ENCODE results near the gene SLC25A25. TPM values are rescaled to one million over a fixed set of nuclear protein-coding genes. Genes with fewer than 3 reads are reported as not detected.

SLC25A25 gene
- total and polyA plus RNA-seq, 10 of the 15 experiments (the other 5 are each of a cell fraction or from before 2014, with no cell fraction given), result 0.04 to 17.1 (median 12.4) TPM; not detected in 1

DNA sequence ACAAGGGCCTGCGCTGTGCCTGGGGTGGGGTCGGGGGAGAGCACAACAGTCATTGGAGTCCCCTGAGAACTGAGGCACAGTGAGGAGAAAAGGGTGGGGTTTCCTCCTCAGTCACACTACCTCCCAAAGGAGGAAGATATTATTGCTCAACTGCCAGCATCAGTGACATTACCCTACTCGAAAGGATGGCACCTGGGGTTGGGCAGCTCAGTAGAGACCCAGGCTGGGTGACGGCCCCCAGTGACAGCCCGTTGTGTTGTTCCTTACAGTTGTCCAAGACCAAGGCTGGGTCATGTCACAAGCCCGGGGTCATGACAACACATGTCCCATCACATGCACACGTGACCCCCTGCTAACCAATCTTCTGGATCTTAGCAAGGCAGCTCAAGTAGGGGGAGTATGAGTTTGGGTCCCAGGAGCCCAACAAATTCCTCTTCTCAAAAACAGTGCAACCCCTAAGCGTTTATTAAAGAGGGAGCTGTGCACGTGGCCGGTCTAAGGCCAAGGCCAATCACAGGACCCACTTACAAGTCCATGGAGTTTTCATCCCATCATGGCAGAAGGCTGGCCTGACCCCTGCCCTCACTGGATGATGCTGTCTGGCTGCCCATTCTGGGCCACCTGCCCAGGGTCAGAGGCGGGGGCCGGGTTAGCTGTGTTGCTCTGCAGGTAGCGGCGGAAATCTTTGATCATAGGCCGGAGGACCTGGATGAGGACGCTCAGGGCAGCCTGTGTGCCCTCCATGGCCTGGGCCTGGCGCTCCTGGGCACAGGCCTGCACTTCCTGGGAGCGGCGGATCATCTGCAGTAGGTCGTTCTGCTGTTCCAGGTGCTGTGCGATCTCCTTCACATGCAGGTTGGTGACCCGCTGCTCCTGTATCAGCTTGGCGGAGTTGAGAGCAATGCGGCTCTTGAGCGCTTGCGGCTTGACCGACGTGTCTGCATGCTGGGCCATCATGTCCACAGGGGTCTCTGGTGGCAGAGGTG, 4.9 kb upstream of the SLC25A25 start (continued):
- TF ChIP-seq SREBF2 (IDR thresholded peaks at IDR 0.05; ENCODE audit: low read length), result no peak
- TF ChIP-seq, protein P1, sequence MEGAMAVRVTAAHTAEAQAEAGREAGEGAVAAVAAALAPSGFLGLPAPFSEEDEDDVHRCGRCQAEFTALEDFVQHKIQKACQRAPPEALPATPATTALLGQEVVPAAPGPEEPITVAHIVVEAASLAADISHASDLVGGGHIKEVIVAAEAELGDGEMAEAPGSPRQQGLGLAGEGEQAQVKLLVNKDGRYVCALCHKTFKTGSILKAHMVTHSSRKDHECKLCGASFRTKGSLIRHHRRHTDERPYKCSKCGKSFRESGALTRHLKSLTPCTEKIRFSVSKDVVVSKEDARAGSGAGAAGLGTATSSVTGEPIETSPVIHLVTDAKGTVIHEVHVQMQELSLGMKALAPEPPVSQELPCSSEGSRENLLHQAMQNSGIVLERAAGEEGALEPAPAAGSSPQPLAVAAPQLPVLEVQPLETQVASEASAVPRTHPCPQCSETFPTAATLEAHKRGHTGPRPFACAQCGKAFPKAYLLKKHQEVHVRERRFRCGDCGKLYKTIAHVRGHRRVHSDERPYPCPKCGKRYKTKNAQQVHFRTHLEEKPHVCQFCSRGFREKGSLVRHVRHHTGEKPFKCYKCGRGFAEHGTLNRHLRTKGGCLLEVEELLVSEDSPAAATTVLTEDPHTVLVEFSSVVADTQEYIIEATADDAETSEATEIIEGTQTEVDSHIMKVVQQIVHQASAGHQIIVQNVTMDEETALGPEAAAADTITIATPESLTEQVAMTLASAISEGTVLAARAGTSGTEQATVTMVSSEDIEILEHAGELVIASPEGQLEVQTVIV (IDR thresholded peaks at IDR 0.05; ENCODE audit: borderline replicate concordance, partially characterized antibody), result no peak
- no peak for TF ChIP-seq FOXK2 (IDR thresholded peaks at IDR 0.05)
- no peak for TF ChIP-seq RAD51 (IDR thresholded peaks at IDR 0.05)
- TF ChIP-seq, protein P2, sequence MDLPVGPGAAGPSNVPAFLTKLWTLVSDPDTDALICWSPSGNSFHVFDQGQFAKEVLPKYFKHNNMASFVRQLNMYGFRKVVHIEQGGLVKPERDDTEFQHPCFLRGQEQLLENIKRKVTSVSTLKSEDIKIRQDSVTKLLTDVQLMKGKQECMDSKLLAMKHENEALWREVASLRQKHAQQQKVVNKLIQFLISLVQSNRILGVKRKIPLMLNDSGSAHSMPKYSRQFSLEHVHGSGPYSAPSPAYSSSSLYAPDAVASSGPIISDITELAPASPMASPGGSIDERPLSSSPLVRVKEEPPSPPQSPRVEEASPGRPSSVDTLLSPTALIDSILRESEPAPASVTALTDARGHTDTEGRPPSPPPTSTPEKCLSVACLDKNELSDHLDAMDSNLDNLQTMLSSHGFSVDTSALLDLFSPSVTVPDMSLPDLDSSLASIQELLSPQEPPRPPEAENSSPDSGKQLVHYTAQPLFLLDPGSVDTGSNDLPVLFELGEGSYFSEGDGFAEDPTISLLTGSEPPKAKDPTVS (IDR thresholded peaks at IDR 0.05; ENCODE audit: low read depth, low read length), result no peak
- TF ChIP-seq, protein P3, sequence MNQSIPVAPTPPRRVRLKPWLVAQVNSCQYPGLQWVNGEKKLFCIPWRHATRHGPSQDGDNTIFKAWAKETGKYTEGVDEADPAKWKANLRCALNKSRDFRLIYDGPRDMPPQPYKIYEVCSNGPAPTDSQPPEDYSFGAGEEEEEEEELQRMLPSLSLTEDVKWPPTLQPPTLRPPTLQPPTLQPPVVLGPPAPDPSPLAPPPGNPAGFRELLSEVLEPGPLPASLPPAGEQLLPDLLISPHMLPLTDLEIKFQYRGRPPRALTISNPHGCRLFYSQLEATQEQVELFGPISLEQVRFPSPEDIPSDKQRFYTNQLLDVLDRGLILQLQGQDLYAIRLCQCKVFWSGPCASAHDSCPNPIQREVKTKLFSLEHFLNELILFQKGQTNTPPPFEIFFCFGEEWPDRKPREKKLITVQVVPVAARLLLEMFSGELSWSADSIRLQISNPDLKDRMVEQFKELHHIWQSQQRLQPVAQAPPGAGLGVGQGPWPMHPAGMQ (IDR thresholded peaks at IDR 0.05; ENCODE audit: borderline replicate concordance), result no peak
- no peak for TF ChIP-seq BACH1 (IDR thresholded peaks at IDR 0.05; ENCODE audit: borderline replicate concordance)
- TF ChIP-seq, protein P4, sequence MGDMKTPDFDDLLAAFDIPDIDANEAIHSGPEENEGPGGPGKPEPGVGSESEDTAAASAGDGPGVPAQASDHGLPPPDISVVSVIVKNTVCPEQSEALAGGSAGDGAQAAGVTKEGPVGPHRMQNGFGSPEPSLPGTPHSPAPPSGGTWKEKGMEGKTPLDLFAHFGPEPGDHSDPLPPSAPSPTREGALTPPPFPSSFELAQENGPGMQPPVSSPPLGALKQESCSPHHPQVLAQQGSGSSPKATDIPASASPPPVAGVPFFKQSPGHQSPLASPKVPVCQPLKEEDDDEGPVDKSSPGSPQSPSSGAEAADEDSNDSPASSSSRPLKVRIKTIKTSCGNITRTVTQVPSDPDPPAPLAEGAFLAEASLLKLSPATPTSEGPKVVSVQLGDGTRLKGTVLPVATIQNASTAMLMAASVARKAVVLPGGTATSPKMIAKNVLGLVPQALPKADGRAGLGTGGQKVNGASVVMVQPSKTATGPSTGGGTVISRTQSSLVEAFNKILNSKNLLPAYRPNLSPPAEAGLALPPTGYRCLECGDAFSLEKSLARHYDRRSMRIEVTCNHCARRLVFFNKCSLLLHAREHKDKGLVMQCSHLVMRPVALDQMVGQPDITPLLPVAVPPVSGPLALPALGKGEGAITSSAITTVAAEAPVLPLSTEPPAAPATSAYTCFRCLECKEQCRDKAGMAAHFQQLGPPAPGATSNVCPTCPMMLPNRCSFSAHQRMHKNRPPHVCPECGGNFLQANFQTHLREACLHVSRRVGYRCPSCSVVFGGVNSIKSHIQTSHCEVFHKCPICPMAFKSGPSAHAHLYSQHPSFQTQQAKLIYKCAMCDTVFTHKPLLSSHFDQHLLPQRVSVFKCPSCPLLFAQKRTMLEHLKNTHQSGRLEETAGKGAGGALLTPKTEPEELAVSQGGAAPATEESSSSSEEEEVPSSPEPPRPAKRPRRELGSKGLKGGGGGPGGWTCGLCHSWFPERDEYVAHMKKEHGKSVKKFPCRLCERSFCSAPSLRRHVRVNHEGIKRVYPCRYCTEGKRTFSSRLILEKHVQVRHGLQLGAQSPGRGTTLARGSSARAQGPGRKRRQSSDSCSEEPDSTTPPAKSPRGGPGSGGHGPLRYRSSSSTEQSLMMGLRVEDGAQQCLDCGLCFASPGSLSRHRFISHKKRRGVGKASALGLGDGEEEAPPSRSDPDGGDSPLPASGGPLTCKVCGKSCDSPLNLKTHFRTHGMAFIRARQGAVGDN (IDR thresholded peaks at IDR 0.05), result no peak

Measured in GM12878 (cell line).